ENCODE measurements around the gene CFAP61.

DNA sequence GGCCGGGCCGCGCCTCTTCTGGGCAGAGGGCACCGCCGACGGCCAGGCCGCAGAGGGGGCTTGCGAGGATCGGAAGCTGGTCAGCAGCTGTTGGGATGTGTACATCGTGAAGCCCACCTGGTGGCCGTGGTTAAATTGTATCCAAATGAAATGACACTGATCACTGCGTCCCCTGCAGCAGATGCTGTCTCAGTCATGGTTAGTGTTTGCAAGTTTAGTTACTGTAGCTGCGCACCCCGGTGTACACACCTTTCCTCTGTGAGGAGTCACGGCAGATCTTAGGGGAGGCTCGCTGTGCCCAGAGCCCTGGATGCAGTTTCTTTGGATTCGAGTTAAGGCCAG is 34.5 kb upstream of the CFAP61 start:
- TF ChIP-seq, protein P1, sequence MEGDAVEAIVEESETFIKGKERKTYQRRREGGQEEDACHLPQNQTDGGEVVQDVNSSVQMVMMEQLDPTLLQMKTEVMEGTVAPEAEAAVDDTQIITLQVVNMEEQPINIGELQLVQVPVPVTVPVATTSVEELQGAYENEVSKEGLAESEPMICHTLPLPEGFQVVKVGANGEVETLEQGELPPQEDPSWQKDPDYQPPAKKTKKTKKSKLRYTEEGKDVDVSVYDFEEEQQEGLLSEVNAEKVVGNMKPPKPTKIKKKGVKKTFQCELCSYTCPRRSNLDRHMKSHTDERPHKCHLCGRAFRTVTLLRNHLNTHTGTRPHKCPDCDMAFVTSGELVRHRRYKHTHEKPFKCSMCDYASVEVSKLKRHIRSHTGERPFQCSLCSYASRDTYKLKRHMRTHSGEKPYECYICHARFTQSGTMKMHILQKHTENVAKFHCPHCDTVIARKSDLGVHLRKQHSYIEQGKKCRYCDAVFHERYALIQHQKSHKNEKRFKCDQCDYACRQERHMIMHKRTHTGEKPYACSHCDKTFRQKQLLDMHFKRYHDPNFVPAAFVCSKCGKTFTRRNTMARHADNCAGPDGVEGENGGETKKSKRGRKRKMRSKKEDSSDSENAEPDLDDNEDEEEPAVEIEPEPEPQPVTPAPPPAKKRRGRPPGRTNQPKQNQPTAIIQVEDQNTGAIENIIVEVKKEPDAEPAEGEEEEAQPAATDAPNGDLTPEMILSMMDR (IDR thresholded peaks at IDR 0.05 in 8 of 11, conservative IDR thresholded peaks at IDR 0.05 in 3 of 11), result no peak
- TF ChIP-seq POLR2AphosphoS5 (IDR thresholded peaks at IDR 0.05), result no peak
- no peak for TF ChIP-seq POLR2A (IDR thresholded peaks at IDR 0.05)
